ENCODE results near the gene NDUFB6.

- no peak for TF ChIP-seq CTCF (IDR thresholded peaks at IDR 0.05)
- TF ChIP-seq POLR2A (IDR thresholded peaks at IDR 0.05), result no peak
Measured at GRCh38 chr9:32584784-32585183, 11.8 kb upstream of the NDUFB6 start.
